Fibroblast of lung (primary cell): ENCODE measurements around the gene WDR33. TPM values are rescaled to one million over a fixed set of nuclear protein-coding genes. Genes with fewer than 3 reads are reported as not detected.
"Not testable (repeated sequence)": the region's sequence is repeated elsewhere in the genome, so short reads cannot be mapped to it uniquely, and the experiment has no call there.

Experiments used
- DNase-seq, 2 donors: peaks; one replicate each; pipeline versions ENCODE4 v3.0.0 to v3.0.0-alpha.2; 2010; ENCODE audit warnings: low read depth in 2 of 2
- H2AFZ ChIP-seq: 2 replicates; pipeline ENCODE4 v1.5.1; 2012; ENCODE audit warnings: low read length, control low read depth, inconsistent platforms
- H3K27ac ChIP-seq: 2 replicates; pipeline ENCODE4 v1.5.1; 2011; ENCODE audit warnings: low read length, control low read depth; ENCODE audit not compliant: insufficient read depth
- H3K27me3 ChIP-seq: 2 replicates; pipeline ENCODE4 v1.5.1; 2011; ENCODE audit warnings: mild to moderate bottlenecking, low read length; ENCODE audit not compliant: control insufficient read depth, insufficient read depth
- H3K36me3 ChIP-seq: 2 replicates; pipeline ENCODE4 v1.5.1; 2011; ENCODE audit warnings: low read length; ENCODE audit not compliant: control insufficient read depth, insufficient read depth
- H3K4me1 ChIP-seq: 2 replicates; pipeline ENCODE4 v1.5.1; 2011; ENCODE audit warnings: low read length; ENCODE audit not compliant: control insufficient read depth, insufficient read depth; ENCODE audit errors: extremely low read depth
- H3K4me2 ChIP-seq: 2 replicates; pipeline ENCODE4 v1.5.1; 2011; ENCODE audit warnings: low read length, control low read depth; ENCODE audit not compliant: insufficient read depth; ENCODE audit errors: extremely low read depth
- H3K4me3 ChIP-seq, 4 experiments: fragments of 200-600 bp in 1 of 4; sonication (generic) in 1 of 4; replicated peaks in 1 of 4; 2 replicates each; pipeline ENCODE4 v1.5.1; 2011 to 2016; ENCODE audit warnings: low read length in 4 of 4, low read depth in 3 of 4, mild to moderate bottlenecking in 3 of 4, control low read depth in 2 of 4, inconsistent platforms in 1 of 4, mixed read lengths in 1 of 4; ENCODE audit not compliant: insufficient read depth in 1 of 4; ENCODE audit errors: control extremely low read depth in 1 of 4
- H3K79me2 ChIP-seq: 2 replicates; pipeline ENCODE4 v1.5.1; 2012; ENCODE audit warnings: mild to moderate bottlenecking, low read length, inconsistent platforms; ENCODE audit not compliant: control insufficient read depth, insufficient read depth
- H3K9ac ChIP-seq: 2 replicates; pipeline ENCODE4 v1.5.1; 2011; ENCODE audit warnings: mild to moderate bottlenecking, low read length, control low read depth; ENCODE audit not compliant: insufficient read depth
- H3K9me3 ChIP-seq: 2 replicates; pipeline ENCODE4 v1.5.1; 2012; ENCODE audit warnings: low read depth, low read length; ENCODE audit not compliant: control insufficient read depth, insufficient read depth
- H4K20me1 ChIP-seq: 2 replicates; pipeline ENCODE4 v1.5.1; 2011; ENCODE audit warnings: low read length; ENCODE audit not compliant: control insufficient read depth, insufficient read depth; ENCODE audit errors: extremely low read depth
- CTCF ChIP-seq, 2 donors: IDR thresholded peaks in 1 of 2; conservative IDR thresholded peaks in 1 of 2; 1 replicate in 1 of 2; 2 replicates in 1 of 2; pipeline ENCODE4 v1.5.1; 2011 to 2012; ENCODE audit warnings: low read length in 2 of 2, control low read depth in 1 of 2, inconsistent platforms in 1 of 2, low read depth in 1 of 2, mild to moderate bottlenecking in 1 of 2
- EZH2 ChIP-seq: IDR thresholded peaks from 2 replicates; pipeline ENCODE4 v1.5.1; 2012; ENCODE audit warnings: low read length, control low read depth, mild to moderate bottlenecking; ENCODE audit errors: missing control alignments
- polyA plus RNA-seq, 2 donors: library from polyadenylated mRNA; depleted of rRNA in 1 of 2; stranded (reverse) in 1 of 2; unstranded in 1 of 2; fragments of >200 nt; gene quantifications; 2 replicates each; pipeline ENCODE4 v1.2.1, GENCODE V29; 2011 to 2012; ENCODE audit warnings: missing spikeins in 1 of 2
- total RNA-seq: library from RNA; depleted of rRNA; stranded (reverse); fragments of >200 nt; gene quantifications from 2 replicates; pipeline ENCODE4 v1.2.1, GENCODE V29; 2014

WDR33 gene
- total and polyA plus RNA-seq, 2 donors (not counting 1 experiment from before 2014, with no cell fraction given): 27.2 to 28.6 TPM

DNA sequence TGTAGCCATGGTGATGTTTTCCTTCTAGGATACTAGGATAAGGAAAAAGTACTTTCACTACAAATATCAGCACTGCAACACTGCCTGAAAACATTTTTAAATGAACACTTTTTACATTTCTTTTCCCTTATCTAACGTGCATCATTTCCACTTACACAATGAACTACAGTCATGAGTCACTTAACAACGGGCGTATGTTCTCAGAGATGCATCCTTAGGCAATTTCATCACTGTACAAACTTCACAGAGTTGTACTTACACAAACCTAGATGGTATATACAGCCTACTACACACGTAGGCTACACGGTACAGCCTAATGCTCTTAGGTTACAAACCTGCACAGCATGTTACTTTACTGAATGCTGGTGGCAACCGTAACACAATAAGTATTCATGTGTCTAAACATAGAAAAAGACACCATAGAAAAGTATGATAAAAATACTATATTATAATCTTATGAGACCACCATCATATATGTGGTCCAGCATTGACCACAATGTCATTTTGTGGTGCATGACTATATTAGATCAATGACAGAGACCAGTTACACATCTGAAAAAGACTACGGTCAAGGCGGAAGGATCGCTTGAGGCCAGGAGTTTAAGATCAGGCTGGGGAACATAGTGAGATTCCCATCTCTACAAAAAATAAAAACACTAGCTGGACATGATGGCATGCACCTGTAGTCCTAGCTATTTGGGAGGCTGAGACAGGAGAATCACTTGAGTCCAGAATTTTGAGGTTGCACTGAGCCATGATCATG lies 39.8 kb downstream of the WDR33 start:
- H3K4me2 ChIP-seq: peak overlapping the region; percentile 23
- H3K36me3 ChIP-seq: no peaks in the 10 kb centered on the region
- H4K20me1 ChIP-seq: no peaks in the 10 kb centered on the region
- H2AFZ ChIP-seq: no peak overlapping the region
- DNase-seq: peak; percentile 93 to 95
- no peaks in the 10 kb centered on the region for H3K9me3 ChIP-seq
- H3K4me3 ChIP-seq: no peak overlapping the region
- peaks cover 2% of the 10 kb centered on the region for H3K4me1 ChIP-seq
- H3K9ac ChIP-seq: no peak overlapping the region
- no peaks in the 10 kb centered on the region for H3K27me3 ChIP-seq
- H3K79me2 ChIP-seq: peaks cover 29% of the 10 kb centered on the region
- no peak for TF ChIP-seq CTCF (conservative IDR thresholded peaks at IDR 0.05 in 1 of 2, IDR thresholded peaks at IDR 0.05 in 1 of 2; ENCODE audit: low read depth in 1 of 2, low read length in 2 of 2)
- no peak for TF ChIP-seq EZH2
- H3K27ac ChIP-seq: peak overlapping the region; percentile 66

GRCh38 chr2:127770534-127770933 lies 40.4 kb downstream of the WDR33 start:
- Histone ChIP-seq H3K27ac (peak overlapping the region; percentile 54), H3K79me2 (peaks cover 25% of the 10 kb centered on the region), H3K4me2 (peak overlapping the region; percentile 23)
- H3K4me1 ChIP-seq, H3K4me3 ChIP-seq, H3K9ac ChIP-seq, H4K20me1 ChIP-seq, H3K9me3 ChIP-seq, H2AFZ ChIP-seq, DNase-seq, H3K36me3 ChIP-seq, H3K27me3 ChIP-seq: not testable (repeated sequence)

DNA sequence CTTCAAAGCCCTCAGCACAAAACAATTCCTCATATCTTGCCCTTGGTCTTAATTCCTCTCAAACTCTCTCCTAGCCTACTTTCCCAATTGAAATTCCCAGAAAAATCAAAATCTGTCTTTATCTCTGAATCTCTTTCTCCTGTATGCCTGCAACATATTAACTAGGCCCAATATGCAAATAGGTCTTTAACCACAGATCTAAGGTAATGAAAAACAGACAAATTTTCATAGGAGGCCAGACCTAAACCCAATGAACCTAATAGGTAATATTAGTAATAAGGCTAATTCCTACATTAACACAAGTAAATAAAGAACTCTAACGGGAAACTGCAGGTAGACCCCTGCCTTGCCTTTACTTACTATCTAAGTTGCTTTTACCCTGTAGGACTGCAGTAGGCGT lies 41.4 kb downstream of the WDR33 start:
- Histone ChIP-seq H3K36me3 (no peaks in the 10 kb centered on the region), H3K4me1 (peaks cover 2% of the 10 kb centered on the region), H3K4me3 (no peak overlapping the region), H3K79me2 (peaks cover 18% of the 10 kb centered on the region), H3K9me3 (no peaks in the 10 kb centered on the region), H3K9ac (no peak overlapping the region), H2AFZ (no peak overlapping the region), H3K27ac (no peak overlapping the region), H3K4me2 (no peak overlapping the region), H4K20me1 (no peaks in the 10 kb centered on the region), H3K27me3 (no peaks in the 10 kb centered on the region)
- TF ChIP-seq EZH2 (no peak), CTCF (conservative IDR thresholded peaks at IDR 0.05 in 1 of 2, IDR thresholded peaks at IDR 0.05 in 1 of 2; ENCODE audit: low read depth in 1 of 2, low read length in 2 of 2) (no peak)
- no peak for DNase-seq
